HG03039 (cell line): ENCODE measurements around the gene PPP1R1B.

Experiments
- ATAC-seq: cut with Tn5 transposase; IDR thresholded peaks from one replicate; pipeline ENCODE4 v1.9.1; 2021; ENCODE audit warnings: mild to moderate bottlenecking, moderate library complexity; ENCODE audit not compliant: unreplicated experiment

Gene PPP1R1B

GRCh38 chr17:39614545-39615157 lies 12.1 kb upstream of the PPP1R1B start:
- ATAC-seq = no peak

- ATAC-seq = no peak
Measured at GRCh38 chr17:39615434-39615833, 11.3 kb upstream of the PPP1R1B start.

DNA sequence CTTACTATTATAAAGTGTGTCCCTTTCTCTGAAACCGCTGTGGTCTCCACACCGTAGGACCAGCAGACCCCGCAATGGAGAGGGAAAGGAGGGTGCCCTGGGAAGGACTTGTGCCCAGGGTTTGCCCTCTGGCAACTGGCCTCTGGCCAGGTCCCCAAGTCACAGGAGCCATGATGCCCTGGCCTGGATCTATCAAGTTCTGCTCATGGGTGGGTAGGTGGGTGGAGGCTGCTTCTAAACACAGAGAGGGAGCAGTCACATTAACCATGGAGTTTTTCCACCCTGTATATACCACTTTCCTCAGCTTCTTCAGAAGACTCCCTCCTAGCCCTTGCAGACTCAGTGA lies 9.7 kb upstream of the PPP1R1B start:
- ATAC-seq = no peak

DNA sequence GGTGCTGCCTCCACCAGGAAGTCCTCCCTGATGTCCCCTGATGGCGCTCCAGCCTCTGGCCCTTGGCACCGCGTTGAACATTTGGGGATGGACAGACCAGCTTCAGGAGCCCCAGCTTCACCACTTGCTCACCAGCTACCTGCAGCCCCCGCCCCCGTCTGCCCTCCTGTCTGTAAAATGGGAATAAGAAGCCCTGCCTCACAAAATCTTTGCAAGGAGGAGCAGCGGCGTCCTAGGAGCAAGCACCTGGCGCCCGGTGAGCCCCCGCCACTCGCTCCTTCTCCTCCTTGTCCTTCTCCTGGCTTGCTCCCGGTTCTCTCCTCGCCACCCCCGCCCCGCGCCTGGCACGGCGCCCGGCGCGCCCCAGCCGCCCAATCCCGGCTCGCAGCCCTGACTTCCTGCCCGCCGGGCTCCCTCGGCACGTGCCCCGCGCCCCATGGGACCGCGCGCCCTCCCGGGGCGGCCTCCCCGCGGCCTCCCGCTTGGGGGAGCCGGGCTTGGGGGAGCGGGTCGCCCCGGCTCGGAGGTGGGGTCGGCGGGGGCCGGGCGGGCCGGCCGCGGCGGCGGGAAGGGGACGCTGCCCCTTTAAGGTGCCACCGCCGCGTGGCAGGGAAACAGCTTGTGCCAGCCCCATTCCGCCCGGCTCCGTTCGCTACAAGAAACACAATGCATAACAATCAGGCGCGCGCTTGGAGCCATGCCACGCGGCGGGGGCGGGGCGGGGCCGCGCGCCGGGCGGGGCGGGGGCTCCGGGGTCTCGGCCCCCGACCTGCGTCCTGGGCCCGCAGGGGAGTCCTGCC lies 9.1 kb upstream of the PPP1R1B start:
- ATAC-seq = no peak

GRCh38 chr17:39618246-39618913 lies 8.4 kb upstream of the PPP1R1B start:
- no peak for ATAC-seq

- ATAC-seq = no peak
Measured at GRCh38 chr17:39618956-39619785, 7.6 kb upstream of the PPP1R1B start.

DNA sequence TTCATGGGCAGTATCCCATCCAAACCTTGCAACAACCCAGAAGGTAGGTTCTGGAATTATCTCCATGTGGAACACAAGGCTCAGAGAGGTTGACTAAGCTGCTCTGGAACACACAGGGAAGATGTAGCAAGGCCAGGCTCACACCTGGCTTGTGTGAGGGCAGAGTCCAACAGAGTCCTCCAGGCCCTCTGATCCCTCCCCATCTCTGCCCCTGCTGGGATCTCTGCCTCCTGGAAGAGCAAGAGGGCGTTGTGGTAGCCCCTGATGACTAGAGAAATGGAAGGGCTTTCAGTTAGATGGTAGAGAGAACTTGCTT lies 7.0 kb upstream of the PPP1R1B start:
- ATAC-seq = no peak

GRCh38 chr17:39621523-39622379 lies 5.0 kb upstream of the PPP1R1B start:
- peak; percentile 55 for ATAC-seq

DNA sequence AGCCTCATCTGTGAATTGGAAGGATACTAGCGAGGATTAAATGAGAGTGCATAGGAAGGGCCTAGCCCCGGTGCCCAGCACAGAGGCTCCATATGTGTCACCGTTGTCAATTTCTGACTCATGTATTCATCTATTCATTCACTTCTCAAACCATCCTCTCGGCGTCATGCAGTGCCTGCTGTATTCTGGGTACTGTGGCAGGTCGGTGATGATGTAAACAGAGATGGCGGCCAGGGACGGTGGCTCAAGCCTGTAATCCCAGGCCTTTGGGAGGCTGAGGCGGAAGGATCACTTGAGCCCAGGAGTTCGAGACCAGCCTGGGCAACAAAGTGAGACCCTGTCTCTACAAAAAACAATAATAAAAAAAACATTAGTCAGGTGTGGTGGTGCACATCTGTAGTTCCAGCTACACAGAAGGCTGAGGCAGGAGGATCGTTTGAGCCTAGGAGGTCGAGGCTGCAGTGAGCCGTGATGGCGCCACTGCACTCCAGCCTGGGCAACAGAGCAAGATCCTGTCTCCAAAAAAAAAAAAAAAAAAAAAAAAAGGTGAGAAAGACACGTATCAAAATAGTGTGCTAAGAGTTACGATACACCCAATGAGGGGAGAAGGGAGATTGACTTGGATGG lies 4.3 kb upstream of the PPP1R1B start:
- ATAC-seq = peak; percentile 17

GRCh38 chr17:39623356-39623950 lies 3.3 kb upstream of the PPP1R1B start:
- peak; percentile 45 for ATAC-seq

DNA sequence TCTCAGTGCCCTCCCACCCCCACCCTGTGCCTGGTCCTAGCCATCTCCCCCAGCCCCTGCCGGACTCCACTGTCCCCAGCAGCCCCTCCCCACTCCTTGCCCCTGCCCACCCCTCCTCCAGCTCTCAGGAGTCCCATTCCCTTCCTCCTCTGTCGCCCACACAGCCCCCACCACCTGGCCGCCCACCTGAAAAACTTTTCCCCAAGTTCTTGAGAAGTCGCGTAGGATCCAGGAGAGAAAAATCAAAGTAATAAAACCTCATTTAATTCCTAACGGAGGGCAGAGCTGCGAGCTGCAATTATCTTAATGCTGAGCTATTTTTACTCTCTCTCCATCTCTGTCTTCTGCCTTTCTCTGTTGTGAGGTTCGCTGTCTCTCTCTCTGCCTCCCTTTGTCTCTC lies 2.4 kb upstream of the PPP1R1B start:
- ATAC-seq = no peak

DNA sequence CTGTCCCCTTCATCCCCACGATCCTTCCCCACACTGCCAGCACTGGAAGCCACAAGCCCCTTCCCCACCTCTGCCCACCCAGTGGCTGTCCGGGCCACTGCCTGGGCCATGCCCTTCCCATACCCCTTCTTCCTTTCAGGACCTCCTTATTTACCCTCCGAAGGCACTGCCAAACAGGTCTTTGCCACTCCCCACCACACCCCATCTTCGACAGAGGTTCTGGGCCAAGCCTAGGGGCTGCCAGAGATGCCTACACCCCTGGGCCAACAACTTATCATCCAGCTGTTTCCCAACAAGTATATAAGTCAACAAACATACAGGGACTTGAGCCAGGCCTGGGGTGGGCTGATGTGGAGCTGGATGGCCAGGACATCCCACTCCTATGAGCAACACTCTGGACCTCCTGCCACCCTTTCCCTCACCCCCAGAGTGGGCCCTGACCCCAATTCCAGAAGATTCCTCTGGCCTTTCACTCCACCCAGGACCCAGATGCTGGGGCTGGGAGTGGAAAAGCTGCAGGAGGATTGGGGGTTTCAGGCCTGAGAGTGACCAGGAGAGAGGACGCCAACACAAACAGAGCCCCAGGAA lies 1.5 kb upstream of the PPP1R1B start:
- no peak for ATAC-seq

GRCh38 chr17:39627047-39627711 lies 427 bp downstream of the PPP1R1B start:
- ATAC-seq = no peak

- no peak for ATAC-seq
Measured at GRCh38 chr17:39627712-39628516, 1.2 kb downstream of the PPP1R1B start.

DNA sequence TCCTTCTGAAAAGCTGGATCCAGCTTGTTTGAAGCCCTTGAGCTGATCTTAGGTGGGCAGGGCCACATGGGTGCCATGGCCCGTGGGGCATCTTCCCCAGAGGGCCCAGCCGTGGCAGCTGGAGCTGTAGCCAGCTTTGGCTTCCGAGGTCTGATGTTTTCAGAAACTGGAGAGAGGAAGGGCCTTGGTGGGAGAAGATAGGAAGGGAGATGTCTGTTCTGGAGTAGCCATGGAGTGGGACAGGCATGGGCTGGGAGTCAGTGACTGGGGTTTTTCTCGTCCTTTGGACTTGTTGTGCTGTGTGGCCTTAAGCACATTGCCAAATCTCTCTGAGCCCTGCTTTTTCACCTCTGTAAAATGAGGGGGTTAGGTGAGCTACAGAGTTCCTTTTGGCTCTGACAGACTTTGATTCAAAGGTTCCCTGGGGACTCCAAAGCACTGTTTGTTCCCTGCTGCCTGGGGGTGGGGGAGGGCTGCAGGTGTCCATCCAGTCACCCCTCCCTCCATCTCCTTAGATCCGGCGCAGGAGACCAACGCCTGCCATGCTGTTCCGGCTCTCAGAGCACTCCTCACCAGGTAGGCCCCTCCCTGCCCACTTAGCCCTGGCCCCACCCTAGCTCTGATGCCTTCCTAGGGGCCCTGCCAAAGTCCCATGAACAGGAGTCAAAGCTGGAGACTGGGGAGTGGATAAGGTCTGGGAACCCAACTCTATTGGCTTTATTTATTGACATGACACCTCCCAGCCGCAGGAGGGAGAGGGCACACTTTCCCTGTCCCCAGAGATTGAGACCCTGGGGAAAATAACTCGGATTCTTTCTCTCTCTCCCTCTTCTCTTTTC lies 2.1 kb downstream of the PPP1R1B start:
- ATAC-seq = no peak

GRCh38 chr17:39629494-39629880 lies 2.7 kb downstream of the PPP1R1B start:
- ATAC-seq = no peak

- ATAC-seq = no peak
Measured at GRCh38 chr17:39629898-39630297, 3.1 kb downstream of the PPP1R1B start.
